Esophagus mucosa (tissue), 1 donor: Measurements from ENCODE around the gene SLC37A1. TPM values are rescaled to one million over a fixed set of nuclear protein-coding genes. Genes with fewer than 3 reads are reported as not detected.

Source experiments
- ATAC-seq: fragments of 200-7000 bp; cut with Tn5 transposase; one replicate; pipeline ENCODE4 v1.9.1; 2020
- total RNA-seq: library from RNA; stranded (reverse); gene quantifications from one replicate; pipeline ENCODE4 v1.2.4, GENCODE V29; 2023
- donor health status: DM: yes; HTN: yes; CAD: no.

SLC37A1 gene
- total RNA-seq, 1 donor from 2014 or later, result 13.9 TPM

DNA sequence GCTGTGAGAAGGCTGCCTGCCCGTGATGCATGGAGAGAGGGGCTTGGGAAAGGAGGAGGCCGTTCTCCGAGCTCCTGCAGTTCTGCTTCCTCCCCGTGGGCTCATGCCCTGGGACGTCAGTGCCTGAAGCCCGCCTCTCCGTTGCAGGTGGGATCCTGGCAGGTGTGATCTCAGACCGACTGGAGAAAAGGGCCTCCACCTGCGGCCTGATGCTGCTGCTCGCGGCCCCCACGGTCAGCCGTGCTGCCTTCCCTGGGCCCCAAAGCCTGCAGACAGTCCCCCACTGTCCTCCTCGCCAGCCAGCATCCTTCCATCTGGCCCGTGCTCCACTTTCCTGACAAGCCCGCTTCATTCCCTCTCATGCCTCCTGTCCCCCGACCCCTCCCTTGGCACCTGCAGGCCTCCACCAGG lies 50.9 kb downstream of the SLC37A1 start:
- no peak for ATAC-seq

DNA sequence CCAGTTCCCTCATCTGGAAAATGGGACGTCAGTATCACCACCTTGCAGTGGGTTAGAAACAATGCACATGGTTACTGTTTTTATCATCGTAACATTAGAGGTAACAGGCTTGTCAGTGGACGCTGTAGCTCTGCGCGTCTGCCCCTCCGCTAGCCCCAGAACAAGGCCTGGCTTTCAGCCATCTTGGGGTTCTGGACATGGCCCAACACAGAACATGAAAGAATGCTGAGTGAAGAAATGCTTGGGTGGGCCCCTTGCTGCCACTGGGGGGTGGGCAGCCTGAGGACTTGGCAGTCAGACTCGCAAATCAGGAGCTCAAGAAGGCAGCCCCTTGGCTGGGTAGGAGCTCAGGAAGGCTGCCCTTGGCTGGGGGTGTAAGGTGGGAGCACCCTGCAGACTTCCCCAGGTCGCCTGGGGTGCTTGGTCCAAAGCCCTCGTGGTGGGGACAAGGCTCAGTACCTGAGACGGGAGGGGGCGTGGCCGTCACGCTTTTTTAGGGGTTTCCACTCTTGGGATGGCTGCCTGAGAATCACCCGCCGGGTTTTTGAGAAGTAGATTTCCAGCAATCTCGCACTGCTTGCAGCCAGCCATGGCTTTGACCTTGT lies 51.7 kb downstream of the SLC37A1 start:
- no peak for ATAC-seq

DNA sequence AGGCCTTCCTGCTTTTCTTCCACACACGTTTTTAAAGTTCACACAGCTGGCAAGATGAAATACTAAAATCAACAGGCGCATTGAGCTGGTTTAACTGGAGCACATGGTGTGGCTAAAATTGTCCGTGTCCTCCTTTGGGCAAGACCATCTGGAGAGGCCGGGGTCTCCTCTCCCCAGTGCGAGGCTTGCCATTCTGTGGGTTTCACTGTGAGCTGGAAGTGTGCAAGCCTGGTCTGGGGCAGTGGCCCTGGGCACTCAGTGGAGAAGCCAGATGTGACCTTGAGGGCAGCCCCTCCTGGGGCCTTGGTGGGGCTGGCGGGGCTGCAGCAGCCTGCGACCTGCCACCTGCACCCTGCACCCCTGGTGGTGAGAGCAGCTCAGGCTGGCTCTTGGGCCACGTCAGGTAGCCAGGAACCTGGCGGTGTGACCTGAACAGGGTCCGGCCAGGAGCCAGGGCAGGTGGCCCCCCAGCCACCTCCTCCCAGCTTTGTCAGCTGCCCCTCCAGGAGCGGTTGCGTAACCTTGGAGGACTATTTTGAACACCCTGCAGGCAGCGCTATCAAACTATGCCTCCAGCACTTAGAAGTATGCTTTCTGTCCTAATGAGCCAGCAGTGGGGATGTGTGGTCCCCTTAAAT lies 52.4 kb downstream of the SLC37A1 start:
- no peak for ATAC-seq

DNA sequence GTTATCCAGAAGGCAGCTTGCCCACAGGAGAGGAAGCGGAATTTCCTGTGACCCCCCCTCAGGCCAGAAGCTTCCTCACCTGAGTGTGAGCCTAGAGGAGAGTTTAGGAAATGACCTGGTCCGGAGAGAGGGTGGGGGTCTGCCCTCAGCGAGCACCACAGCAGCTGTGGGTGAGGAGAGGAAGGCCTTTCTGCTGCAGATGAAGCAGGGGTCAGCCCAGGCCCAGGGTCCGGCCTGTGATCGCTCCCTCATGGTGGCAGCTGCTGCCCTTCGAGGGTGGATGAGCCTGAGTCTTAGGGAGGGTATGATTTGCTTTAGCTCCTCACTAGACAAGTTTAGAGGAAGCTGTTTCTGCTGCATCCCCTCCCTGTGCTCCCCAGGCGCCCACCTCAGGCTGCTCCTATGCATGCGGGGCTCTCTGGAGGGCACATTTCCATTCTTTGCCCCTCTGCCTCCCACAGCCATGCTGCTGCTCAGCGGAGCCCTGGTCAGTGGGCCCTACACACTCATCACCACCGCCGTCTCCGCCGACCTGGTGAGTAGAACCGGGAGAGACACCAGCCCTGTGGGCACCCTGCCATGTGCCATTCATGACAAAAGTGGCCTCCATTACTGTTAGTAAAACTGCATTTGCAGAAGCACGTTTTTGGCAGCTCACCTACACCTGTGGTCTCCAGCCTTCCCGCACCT lies 53.0 kb downstream of the SLC37A1 start:
- no peak for ATAC-seq

DNA sequence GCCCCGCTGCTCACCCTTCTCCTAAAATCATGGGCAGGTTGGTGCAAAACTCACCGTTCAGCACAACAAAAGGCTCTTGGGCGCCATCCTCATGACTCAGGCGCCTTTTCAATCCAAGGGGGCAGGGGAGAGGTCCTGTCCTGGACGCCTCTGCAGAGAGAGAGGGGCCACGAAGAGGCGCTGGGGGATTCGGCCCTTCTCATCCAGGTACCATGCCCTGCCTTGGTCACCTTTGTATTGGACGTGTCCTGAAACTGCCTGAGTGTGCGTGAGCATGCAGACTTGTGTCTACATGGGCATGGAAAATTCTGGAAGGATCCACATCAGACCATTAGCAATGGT lies 53.5 kb downstream of the SLC37A1 start:
- ATAC-seq, result no peak

DNA sequence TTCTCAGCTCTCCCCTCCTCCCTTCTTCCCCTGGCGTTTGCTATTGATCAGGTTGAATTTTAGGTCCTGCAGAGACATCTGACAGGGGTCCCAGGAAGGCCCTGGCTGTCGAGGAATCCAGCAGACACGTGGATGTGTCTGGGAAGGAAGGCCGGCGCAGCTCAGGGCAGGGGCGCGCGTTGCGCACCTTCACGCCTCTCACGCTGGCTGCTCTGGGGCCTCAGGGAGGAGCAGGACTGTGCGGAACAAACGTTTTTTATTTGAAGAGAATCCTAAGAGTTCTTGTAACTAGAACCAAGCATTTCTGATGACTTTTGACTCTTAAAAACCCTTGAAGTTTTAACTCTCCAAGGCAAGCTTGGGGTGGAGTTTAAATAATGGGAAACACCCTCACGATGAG lies 54.2 kb downstream of the SLC37A1 start:
- ATAC-seq, result no peak

DNA sequence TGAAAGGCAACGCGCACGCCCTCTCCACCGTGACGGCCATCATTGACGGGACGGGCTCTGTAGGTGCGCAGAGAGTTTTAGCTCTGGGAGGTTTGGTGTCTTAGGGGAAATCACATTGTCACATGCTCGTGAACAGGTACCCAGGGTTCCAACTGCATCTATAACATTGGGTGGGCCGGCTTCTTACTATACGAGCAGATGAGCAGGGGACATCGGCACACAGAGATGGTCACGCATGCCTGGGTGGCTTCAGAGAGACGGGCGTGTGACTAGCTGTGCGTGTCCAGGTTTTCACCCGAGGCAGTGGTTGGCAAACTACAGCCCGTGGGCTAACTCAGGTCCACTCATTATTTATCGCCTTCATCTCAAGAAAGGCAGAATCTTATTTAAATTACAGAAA lies 54.7 kb downstream of the SLC37A1 start:
- no peak for ATAC-seq

DNA sequence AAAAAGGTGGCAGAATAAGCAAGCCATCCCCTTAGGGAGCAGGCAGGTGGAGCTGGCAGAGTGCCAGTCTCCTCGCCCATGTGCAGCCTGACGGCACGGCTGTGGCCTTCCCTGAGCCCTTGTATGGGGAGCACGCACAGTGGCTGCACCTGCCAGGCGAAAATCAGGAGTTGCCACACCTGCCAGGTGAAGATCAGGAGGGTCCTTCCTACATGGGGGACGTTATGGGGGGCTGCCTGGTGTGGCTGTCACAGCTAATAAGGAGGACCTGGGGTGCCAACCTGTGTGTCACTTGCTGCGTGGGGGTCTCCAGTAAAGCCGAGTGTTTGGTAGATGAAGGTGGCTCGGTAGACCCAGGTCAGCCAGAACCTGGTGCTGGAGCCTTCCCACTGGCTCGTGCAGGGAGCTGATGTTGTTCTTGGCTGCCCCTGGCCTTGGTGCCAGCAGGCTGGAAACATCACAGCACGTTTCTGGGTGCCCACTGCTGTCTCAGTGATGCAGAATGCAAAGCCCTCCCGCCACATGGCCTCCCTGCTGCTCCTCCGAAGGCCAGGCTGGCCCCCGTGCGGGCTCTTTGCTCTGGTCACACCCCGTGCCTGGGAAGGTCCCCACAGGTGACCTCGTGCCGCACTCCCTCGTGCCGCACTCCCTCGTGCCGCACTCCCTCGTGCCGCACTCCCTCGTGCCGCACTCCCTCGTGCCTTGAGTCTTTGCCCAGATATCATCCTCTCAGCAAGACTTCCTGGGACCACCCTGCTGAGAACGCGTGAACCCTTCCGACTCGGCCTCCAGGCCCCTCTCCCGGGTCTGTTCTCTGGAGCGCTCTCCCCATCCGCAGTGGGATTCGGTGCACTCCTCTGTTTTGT lies 55.4 kb downstream of the SLC37A1 start:
- ATAC-seq, result no peak

DNA sequence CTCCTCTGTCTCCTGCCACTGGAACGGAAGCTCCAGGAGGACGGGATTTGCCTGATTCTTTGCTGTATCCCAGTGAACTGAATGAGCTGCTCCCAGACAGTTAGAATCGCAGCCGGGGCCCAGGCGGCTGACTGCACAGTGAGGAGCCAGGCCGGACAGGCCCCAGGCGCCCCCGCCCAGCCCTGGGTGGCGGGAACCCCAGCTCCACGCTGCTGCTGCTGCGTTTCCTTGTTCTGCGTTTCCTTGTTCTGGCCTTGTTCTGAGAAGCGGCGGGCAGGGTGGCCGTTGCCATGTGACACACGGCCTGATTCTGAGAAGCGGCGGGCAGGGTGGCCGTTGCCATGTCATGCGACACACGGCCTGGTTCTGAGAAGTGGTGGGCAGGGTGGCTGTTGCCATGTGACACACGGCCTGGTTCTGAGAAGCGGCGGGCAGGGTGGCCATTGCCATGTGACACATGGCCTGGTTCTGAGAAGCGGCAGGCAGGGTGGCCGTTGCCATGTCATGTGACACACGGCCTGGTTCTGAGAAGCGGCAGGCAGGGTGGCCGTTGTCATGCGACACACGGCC lies 56.2 kb downstream of the SLC37A1 start:
- no peak for ATAC-seq

DNA sequence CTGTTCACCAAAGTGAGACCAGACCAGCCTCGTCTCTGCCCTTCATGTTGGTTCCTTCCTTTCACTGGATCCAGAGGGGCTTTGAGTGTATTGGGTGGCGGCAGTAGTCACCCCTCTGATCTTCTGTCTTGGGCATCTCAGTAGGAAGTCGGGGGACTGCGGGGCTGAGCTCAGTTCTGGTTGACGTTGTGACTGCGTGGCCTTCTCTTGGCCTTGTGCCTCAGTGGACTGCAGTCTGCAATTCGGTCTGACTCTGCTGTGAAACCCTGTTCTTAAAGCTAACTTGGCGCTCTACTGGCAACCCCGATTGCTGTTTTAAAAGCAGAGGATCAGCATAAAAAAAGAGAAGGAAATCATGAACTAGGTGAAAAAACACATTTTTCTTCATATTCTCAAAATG lies 56.7 kb downstream of the SLC37A1 start:
- ATAC-seq, result no peak

DNA sequence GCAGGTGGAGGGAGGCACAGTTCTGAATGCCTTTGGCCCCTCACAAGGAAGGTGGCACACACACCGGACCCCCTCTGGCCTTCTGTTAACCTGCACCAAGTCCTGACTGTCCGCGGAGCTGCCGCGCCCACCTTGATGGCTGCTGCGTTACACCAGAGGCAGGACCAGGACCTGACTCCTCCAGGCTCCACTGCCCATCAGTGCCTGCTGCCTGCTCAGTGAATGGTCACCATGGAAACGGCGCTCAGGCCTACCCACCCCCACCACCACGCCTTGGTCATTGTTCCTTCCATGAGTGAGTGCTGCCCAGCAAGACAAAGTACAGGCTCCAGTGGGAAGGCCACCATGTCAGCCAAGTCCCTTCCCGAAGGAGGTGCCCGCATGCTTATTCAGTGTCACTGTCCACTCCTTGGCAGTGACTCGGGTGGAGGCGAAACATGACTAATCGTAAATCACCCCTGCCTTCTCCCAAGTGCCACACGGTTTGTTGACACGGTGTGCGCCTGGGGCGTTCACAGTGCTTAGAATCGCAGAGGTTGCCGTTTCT lies 57.3 kb downstream of the SLC37A1 start:
- ATAC-seq, result peak; percentile 32

DNA sequence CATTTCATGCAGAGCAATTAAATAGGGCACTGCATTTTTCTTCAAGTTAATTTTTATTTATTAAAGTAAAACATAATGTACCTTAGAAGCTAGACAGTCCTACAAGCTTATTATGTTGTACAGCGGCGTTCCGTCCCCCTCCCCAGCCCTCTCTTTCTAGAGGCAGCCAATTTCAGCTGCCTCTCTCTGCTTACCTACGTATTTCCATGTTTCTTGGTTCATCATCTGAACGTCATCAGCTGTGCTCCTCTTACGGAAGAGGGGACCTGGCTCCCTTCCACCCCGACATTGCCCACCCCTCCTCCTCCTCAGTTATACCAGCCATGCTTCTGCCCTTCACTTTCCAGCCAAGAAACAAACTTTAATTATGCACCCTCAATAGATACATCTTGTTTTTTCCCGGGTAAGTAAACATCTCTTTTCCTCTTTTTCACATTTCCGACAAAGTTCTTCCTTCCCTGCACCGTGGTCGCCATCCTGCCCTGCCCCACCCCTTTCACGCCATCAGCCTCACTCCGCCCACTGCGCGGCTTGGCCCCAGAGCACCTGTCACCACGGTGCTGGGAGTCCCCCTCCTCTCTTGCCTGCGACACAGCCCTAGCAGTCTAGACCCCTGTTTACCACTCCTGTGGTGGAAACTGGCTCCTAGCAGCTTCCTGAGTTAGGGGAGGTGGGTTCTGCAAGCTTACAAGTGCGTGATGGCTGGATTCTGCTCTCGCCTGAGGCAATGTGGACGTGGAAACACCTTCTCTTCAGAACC lies 57.9 kb downstream of the SLC37A1 start:
- no peak for ATAC-seq

DNA sequence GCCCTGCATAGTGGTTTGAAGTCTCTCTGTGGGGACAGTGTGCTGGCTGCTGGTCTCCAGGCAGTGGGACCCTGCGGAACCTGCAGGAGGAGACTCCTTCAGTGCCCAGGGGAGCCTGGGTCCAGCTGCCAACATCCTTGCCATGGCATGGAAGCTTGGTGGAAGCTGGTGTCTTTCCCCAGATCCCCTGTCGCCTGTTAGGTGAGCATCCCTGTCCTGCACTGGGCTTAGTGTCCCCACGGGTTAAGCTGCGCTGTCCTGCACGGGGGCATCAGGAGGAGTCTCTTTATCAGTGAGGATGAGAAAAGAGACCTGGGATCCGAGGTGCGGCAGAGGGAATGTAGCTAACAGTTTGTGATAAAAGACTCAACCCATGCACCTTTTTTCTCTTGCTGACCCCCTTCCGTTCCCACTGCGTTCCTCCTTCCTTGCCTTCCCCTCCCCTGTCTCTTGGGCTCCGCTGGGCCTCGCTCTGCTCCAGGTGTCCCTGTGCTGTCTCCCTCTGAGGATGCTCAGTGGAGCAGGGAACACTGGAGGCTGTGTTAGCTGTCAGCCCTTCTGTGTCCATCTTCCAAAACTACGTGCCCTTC lies 59.3 kb downstream of the SLC37A1 start:
- no peak for ATAC-seq

DNA sequence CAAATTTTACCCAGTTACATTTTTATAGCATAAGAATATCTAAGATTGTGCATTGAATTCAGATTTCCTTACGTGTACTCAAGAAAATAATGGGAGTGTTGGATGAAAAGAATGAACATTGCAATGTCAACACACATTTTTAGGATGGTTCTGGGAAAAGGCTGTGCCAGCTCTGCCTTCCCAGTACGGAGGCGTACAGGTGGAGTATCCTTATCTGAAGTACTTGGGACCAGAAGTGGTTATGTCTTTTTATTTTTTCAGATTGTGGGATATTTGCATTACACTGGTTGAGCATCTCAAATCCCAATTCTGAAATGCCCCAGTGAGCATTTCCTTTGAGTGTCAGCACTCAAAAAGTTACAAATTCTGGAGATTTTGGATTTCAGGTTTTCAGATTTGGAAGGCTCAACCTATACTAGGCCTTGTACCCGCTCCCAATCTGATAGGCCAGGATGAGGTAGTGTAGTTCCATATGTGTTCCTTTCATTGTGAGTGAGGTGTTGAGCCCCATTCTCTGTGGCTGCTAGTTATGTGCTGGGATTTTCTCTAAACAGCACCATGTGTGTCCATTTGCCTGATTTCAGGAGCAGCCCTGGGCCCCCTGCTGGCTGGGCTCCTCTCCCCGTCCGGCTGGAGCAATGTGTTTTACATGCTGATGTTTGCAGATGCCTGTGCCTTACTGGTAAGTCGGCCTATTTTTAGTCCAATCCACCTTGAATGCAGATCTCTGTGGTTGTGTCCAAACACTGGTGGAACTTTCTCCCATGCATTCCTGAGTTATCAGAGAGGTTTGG lies 60.8 kb downstream of the SLC37A1 start:
- ATAC-seq, result no peak

DNA sequence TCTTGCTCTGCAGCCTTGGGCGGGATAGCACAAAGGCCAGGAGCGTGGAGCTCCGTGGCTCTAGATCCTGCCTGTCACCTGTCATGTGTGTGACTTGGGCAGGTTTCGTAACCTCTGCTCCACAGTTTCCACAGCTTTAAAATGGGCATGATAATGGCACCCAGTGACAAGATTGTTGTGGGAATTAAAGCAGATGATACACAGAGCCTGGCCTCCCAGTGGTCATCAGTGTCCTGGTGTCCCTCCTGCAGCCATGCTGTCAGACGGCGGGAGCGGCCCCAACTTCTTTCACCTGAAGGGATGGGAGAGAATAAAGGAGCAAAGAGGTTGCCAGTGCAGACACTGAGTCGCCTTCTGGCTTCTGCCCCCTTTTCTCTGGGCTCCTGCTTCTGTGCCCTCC lies 61.5 kb downstream of the SLC37A1 start:
- no peak for ATAC-seq

DNA sequence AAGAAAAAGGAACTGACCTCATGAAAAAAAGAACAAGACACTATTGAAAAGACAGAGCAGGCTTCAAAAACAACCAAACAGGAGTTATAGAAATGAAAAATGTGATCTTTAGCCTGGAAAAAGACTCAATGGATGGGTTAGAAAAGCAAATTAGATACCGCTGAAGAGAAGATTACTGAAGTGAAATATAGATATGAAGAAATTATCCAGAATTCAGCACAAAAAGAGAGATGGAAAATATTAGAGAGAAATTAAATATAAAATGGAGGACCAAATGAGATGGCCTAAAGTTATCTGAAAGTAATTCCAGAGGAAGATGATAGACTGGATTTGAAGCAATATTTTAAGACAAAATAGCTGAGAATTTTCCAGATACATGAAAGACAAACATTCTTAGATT lies 63.0 kb downstream of the SLC37A1 start:
- ATAC-seq, result no peak

DNA sequence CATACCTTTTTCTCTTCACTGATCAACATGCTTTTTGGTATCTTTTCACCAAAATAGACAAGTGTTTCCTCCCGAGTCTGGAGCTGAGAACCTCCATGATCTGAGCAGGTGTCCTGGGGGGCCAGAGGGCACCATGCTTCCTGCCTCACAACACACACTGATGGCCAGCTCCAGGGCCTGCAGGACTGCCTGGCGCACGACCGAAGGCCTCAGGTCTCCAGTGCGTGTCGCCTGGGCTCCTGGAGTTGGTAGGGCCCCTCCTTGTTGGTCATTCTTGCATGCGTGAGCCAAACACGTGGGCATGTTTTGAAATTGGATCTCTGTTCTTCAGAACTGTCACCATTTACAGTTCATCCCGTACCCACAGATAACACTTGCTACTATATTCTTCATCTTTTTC lies 64.4 kb downstream of the SLC37A1 start:
- no peak for ATAC-seq

DNA sequence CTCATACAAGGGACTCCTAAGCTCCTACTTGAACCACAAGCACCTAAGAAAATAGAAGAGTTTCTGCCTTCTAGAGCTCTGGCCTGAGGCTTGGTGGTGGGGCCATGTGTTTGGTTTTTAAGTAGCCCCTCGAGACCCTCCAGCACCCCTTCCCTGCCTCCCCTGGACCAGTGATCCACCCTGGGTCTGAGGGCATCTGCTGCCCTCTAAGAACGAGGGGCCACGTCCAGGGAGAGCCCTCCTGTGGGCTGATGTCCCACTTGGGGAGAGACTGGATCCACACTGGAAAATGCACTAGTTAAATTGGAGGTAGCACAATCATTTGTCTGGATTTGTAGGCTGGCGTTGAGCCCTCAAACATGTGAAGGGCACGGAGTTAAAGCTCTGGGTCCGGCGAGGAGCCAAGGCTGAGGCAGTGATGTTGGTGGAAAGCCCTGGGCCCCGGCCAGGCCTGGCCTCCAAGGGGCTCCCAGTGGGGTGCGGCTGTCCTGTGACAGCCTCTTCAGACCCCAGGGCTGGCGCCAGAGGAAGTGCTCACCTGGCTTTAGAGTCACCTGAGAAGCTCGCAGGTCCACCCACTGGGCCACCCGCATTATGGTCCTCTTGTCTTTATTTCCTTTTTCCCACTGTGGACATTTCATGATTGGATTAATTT lies 65.2 kb downstream of the SLC37A1 start:
- ATAC-seq, result no peak

DNA sequence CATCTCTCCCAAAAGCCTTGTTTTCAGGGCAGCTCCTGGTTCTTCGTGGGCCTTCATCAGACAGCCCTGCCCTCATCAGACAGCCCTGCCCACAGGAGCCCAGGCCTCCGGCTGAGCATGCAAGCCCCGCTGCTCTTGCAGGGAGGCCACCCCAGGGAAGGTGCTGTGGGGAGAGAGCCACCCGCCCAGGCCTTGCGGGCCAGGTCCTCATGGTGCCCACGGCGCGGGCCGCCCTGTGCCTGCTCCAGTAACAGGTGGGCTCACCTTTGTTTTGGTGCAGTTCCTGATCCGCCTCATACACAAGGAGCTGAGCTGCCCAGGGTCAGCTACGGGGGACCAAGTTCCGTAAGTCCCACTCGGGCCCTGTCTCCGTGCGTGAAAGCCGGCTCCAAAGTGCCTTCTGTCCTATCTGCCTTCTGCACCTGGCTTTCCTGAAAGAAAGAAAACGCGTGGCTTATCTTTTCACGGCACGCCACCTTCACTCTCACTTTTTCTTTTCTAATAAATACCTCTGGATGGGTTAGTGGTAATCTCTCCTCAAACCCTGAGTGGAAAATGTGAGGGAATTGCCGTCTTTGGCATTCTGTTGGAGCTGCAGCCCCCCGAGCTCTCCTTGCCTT lies 65.9 kb downstream of the SLC37A1 start:
- peak; percentile 40 for ATAC-seq
